GM12801 (cell line): ENCODE data around the gene STX8.

Experiments used
- CTCF ChIP-seq: IDR thresholded peaks from one replicate; pipeline ENCODE4 v1.5.1; 2011; ENCODE audit warnings: control low read depth; ENCODE audit not compliant: insufficient read length; ENCODE audit errors: extremely low read depth

STX8 gene

DNA sequence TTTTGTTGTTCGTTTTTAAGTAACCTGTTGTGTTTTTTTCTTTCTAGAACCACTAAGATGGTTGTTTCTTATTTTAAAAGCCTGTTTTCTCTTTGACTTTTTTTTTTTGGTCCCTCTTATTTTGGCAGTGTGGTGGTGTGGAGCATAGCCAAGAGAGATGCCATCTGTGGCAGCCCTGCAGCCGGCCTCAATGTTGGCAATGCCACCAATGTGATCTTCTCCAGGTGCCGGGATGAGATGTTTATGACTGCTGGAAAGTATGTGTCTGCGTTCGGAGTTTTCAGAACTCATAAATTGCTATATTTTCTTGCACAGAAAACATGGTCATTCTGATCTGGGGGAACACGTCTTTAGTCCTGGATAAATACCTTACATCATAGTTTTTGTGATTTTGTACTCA lies 18.4 kb upstream of the STX8 start:
- no peak for TF ChIP-seq CTCF

DNA sequence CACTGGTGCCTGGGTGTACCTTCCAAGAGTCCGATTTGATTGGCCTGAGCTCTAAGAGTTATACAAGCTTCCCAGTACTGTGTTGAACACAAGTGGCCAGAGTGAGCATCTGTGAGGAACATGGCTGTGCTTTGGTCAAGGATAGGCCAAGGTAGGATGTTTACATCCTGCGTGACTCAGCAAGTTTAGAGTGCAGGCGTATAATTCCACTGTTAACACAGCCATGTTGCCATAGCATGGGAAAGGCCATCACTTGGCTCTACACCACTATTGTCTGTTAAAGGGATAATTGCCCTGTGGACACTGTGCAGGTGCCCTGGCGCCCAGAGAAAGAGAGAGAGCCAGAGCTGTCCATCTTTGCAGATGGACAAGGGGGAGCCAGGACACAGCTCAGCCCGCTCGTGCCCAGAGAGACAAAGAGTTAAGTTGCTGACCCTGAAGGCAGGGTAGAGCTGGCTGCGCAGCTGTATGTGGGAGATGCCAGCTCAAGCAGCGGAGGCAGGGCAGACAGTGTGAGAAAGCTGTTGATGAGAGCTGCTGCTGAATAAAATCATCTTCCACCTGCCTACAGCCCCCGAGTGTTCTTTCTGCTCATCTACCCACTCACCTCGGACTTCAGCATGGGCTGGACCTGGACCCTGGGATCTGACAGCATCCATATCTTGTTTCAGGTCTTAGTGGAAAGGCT lies 12.5 kb upstream of the STX8 start:
- no peak for TF ChIP-seq CTCF

DNA sequence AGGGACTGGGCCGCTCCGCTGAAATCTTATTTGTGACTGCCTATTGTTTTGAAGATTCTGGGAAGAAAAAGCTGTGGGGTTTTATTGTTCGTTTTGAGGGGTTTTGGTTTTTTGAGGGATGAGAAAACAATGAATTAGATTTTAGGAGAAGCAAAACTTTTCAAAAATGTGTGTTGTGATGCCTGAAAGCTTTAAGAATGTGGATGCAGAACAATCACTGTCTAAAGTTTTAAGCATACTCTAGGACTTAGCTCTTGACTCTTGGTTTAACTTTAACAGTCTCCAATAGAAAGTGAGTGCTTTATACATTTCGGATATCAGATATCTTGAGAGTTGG lies 1.7 kb upstream of the STX8 start:
- no peak for TF ChIP-seq CTCF

GRCh38 chr17:9576521-9577372 lies 1.1 kb upstream of the STX8 start, which contains the start of gene CFAP52:
CFAP52 (plus strand) TSS chr17:9576642; CDS start chr17:9576696, 54 bp downstream.
- TF ChIP-seq CTCF, result no peak

- no peak for TF ChIP-seq CTCF
These were observed 4.4 kb downstream of the STX8 start for GRCh38 chr17:9571201-9571600.

DNA sequence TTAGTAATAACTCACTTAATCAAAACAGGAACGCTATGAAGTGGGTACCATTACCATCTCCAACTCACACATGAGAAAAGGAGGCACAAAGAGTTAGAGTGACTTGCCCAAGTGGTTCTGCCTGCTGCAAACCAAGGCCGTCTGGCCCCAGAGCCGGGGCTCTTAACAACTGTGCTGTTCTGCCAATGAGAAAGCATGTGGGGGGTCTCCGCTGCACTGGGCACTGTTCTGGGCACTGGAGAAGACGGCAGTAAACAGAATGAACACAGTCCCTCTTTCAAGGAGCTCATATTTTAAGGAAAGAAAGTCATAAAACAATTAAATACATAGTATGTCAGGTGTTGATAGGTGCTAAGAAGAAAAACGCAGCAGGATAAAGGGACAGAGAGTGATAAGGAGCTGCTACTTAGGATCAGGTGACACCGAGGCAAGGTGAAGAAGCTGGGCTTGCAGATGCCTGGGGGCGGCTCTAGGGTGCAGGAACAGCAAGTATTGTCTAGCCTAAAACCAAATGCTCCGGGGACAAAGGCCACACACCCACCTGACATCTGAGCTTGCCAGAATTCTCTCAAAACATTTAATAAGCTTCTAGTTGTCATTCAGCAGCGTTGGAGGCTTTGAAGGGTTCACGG lies 6.5 kb downstream of the STX8 start:
- TF ChIP-seq CTCF, result no peak

DNA sequence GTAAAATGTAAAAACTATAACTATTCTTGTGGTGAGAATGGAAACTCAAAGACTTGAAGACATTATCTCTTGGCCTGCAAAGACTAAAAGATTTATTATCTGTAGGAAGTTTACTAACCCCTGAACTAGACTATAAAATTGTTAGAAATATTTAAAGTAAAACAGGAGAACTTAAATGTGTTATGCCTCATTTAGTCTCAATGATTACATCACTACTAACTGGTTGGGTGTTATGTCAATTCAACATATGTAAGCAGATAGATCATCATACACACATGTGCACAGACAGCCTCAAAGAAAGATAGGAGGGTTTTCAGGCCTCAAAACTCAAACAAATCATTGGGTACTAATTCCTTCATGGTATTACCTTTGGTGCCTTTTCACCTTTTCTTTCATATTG lies 7.6 kb downstream of the STX8 start:
- no peak for TF ChIP-seq CTCF
